Tibial nerve (tissue), 4 donors: ENCODE results near the gene TMEM135. TPM values are rescaled to one million over a fixed set of nuclear protein-coding genes. Genes with fewer than 3 reads are reported as not detected.
"Not testable (repeated sequence)": the region's sequence is repeated elsewhere in the genome, so short reads cannot be mapped to it uniquely, and the experiment has no call there.

Experiments used
- DNase-seq, 2 donors: peaks; one replicate each; pipeline ENCODE4 v3.0.0-alpha.2; 2019; ENCODE audit warnings: low spot score in 2 of 2
- H3K27ac ChIP-seq, 4 donors: fragments of 200-600 bp; sonication (generic) in 3 of 4; one replicate each; pipeline ENCODE4 v1.5.1; 2017 to 2019; ENCODE audit warnings: mild to moderate bottlenecking in 1 of 4
- H3K27me3 ChIP-seq, 2 donors: fragments of 200-600 bp; sonication (generic) in 1 of 2; one replicate each; pipeline versions ENCODE4 v1.5.1 to v1.6.0; 2017 to 2019
- H3K36me3 ChIP-seq, 3 donors: fragments of 200-600 bp; sonication (generic); one replicate each; pipeline ENCODE4 v1.5.1; 2018 to 2019
- H3K4me1 ChIP-seq, 4 donors: fragments of 200-600 bp; sonication (generic) in 3 of 4; one replicate each; pipeline ENCODE4 v1.5.1; 2017 to 2019
- H3K4me3 ChIP-seq, 4 donors: fragments of 200-600 bp; sonication (generic) in 3 of 4; one replicate each; pipeline ENCODE4 v1.5.1; 2017 to 2019; ENCODE audit warnings: mild to moderate bottlenecking in 1 of 4, moderate library complexity in 1 of 4
- H3K9me3 ChIP-seq, 4 donors: fragments of 200-600 bp; sonication (generic) in 3 of 4; one replicate each; pipeline ENCODE4 v1.5.1; 2017 to 2019
- EP300 ChIP-seq, 2 donors: sonication (generic); formaldehyde crosslinking; IDR thresholded peaks; one replicate each; pipeline ENCODE4 v1.6.1; 2017; ENCODE audit warnings: antibody characterized with exemption in 2 of 2, mild to moderate bottlenecking in 1 of 2
- POLR2A ChIP-seq, 2 donors: fragments of 450-650 bp; IDR thresholded peaks; one replicate each; pipeline ENCODE4 v1.6.1; 2017; ENCODE audit warnings: antibody characterized with exemption in 2 of 2, mild to moderate bottlenecking in 2 of 2, moderate library complexity in 2 of 2
- WGBS, 2 donors: methylation state at CpG; one replicate each; pipeline ENCODE4 v1.1.5; 2018; 5-methylcytosine and 5-hydroxymethylcytosine counted together
- total RNA-seq, 4 donors: library from RNA; depleted of rRNA; stranded (reverse); fragments of >200 nt; gene quantifications; one replicate each; pipeline ENCODE4 v1.1.0, GENCODE V29; 2016
- TF ChIP-seq, protein P1 (sequence below), 5 experiments: fragments of 200-600 bp in 3 of 5; fragments of 450-650 bp in 2 of 5; sonication (generic) in 3 of 5; IDR thresholded peaks; one replicate each; pipeline ENCODE4 v1.5.1; 2016 to 2019; ENCODE audit warnings: antibody characterized with exemption in 5 of 5, mild to moderate bottlenecking in 3 of 5, moderate library complexity in 2 of 5

The TMEM135 gene
- total RNA-seq, 4 donors from 2014 or later, result 23.2 to 28.5 (median 25.6) TPM

DNA sequence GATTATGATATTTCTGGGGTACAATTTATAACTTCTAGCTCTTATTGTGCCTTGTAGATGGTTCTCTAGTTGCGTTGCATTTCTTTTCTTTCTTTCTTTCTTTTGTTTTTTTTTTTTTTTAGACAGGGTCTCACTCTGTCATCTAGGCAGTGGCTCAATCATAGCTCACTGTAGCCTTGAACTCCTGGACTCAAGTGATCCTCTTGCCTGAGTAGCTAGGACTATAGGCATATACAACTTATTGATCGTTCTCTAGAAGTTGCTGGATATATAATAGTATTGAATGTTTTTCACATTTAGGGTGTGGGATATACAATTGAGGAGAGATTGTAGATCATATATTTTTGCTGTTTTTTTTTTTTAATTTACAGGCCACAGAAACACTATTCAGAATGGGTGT is 119.2 kb downstream of the TMEM135 start:
- 96 to 98% methylated on average over 2 of the region's 2 CpGs for WGBS, 2 donors
- TF ChIP-seq, protein P1, sequence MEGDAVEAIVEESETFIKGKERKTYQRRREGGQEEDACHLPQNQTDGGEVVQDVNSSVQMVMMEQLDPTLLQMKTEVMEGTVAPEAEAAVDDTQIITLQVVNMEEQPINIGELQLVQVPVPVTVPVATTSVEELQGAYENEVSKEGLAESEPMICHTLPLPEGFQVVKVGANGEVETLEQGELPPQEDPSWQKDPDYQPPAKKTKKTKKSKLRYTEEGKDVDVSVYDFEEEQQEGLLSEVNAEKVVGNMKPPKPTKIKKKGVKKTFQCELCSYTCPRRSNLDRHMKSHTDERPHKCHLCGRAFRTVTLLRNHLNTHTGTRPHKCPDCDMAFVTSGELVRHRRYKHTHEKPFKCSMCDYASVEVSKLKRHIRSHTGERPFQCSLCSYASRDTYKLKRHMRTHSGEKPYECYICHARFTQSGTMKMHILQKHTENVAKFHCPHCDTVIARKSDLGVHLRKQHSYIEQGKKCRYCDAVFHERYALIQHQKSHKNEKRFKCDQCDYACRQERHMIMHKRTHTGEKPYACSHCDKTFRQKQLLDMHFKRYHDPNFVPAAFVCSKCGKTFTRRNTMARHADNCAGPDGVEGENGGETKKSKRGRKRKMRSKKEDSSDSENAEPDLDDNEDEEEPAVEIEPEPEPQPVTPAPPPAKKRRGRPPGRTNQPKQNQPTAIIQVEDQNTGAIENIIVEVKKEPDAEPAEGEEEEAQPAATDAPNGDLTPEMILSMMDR (IDR thresholded peaks at IDR 0.05), result no peak
- no peak for TF ChIP-seq POLR2A (IDR thresholded peaks at IDR 0.05)
- TF ChIP-seq EP300 (IDR thresholded peaks at IDR 0.05), result no peak

DNA sequence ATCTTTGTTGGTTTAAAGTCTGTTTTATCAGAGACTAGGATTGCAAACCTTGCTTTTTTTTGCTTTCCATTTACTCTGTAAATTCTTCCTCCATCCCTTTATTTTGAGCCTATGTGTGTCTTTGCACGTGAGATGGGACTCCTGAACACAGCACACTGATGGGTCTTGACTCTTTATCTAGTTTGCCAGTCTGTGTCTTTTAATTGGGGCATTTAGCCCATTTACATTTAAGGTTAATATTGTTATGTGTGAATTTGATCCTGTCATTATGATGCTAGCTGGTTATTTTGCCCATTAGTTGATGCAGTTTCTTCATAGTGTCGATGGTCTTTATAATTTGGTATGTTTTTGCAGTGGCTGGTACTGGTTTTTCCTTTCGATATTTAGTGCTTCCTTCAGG is 131.3 kb downstream of the TMEM135 start:
- H3K4me1 ChIP-seq, result peaks cover 0 to 12% (median 6%) of the 10 kb centered on the region in 4 donors
- not testable (repeated sequence) for H3K36me3 ChIP-seq, H3K27me3 ChIP-seq, H3K4me3 ChIP-seq, DNase-seq, H3K27ac ChIP-seq
- H3K9me3 ChIP-seq, result peaks cover 0 to 37% (median 8%) of the 10 kb centered on the region in 4 donors
- WGBS, 2 donors, result 95 to 97% methylated on average over 3 of the region's 3 CpGs

More for the DNA sequence above, 119.2 kb downstream of the TMEM135 start:
- H3K27me3 ChIP-seq, result no peaks in the 10 kb centered on the region
- H3K27ac ChIP-seq, result no peak overlapping the region
- DNase-seq, result no peak
- H3K9me3 ChIP-seq, result no peaks in the 10 kb centered on the region
- H3K4me1 ChIP-seq, result peaks cover 0 to 3% (median 0%) of the 10 kb centered on the region in 4 donors
- H3K4me3 ChIP-seq, result no peak overlapping the region
- H3K36me3 ChIP-seq, result no peaks in the 10 kb centered on the region

DNA sequence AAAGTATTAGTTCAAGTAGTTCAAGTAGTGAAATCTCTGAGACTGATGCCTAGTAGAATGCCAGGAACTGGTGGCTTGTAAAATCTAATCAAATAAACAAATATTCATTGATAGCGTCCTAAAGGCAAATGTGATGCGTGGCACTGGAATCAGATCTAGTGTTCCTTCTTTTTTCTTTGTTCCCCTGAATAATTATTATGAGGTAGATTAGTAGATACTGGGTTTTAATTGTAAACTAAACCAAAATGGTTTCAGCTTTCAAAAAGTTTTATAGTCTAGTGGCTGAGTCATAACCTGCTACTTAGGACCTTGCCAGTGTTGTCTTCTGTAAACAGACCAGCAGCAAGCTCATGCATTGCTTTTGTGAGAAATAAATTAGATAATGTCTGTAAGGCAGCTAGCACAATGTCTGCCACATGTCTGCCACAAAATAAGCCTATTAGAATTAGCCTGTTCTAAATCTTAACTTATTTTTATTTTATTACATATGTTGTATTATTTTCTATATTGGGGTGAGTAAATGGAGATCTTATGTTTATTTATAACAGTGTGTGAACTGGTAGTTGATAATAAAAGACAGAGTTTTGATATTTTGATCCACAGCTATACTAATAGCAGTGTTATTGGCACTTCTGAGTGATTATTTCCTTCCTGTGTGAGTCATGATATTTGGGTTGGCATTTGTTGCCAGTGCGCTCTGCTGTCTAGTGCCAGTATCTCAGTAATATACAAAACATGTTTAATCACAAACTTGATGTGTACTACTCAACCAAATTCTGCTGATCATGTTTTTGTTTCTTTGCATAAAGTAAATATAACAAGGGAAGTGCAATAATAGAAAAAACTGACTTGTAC is 135.7 kb downstream of the TMEM135 start:
- H3K4me3 ChIP-seq, result no peak overlapping the region
- no peaks in the 10 kb centered on the region for H3K27me3 ChIP-seq
- no peak overlapping the region for H3K27ac ChIP-seq
- H3K36me3 ChIP-seq, result peaks cover 0 to 12% (median 0%) of the 10 kb centered on the region in 3 donors
- no peak for DNase-seq
- H3K4me1 ChIP-seq, result peaks cover 0 to 22% (median 6%) of the 10 kb centered on the region in 4 donors
- peaks cover 0 to 19% (median 3%) of the 10 kb centered on the region in 4 donors for H3K9me3 ChIP-seq
- 60 to 72% methylated on average over 3 of the region's 3 CpGs for WGBS, 2 donors
- TF ChIP-seq, protein P1 (IDR thresholded peaks at IDR 0.05), result no peak
- TF ChIP-seq POLR2A (IDR thresholded peaks at IDR 0.05) (no peak), EP300 (IDR thresholded peaks at IDR 0.05) (no peak)

DNA sequence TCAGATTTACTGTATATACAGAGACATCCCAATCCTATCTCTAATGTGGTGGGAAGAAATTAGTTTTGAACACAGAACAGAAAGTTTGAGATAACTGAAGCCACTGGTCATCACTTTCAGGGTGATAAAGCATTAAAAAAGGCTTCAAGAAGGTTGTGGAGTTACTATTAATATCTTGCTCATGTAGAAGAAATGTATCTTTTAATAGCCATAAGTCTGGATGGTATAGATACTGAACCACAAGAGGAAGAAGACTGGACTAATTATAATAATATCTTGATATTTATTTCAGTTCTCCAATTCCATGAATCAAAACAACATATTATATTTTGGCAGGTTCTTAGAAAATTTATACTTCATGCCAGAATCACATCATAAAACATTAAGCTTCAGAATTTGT is 137.1 kb downstream of the TMEM135 start:
- H3K27ac ChIP-seq, result no peak overlapping the region
- TF ChIP-seq EP300 (IDR thresholded peaks at IDR 0.05), result no peak
- TF ChIP-seq POLR2A (IDR thresholded peaks at IDR 0.05), result no peak
- TF ChIP-seq, protein P1 (IDR thresholded peaks at IDR 0.05), result no peak
- H3K36me3 ChIP-seq, result peaks cover 0 to 12% (median 0%) of the 10 kb centered on the region in 3 donors
- no peaks in the 10 kb centered on the region for H3K27me3 ChIP-seq
- peaks cover 0 to 5% (median 0%) of the 10 kb centered on the region in 4 donors for H3K9me3 ChIP-seq
- peaks cover 0 to 22% (median 6%) of the 10 kb centered on the region in 4 donors for H3K4me1 ChIP-seq
- no peak overlapping the region for H3K4me3 ChIP-seq
- DNase-seq, result no peak

DNA sequence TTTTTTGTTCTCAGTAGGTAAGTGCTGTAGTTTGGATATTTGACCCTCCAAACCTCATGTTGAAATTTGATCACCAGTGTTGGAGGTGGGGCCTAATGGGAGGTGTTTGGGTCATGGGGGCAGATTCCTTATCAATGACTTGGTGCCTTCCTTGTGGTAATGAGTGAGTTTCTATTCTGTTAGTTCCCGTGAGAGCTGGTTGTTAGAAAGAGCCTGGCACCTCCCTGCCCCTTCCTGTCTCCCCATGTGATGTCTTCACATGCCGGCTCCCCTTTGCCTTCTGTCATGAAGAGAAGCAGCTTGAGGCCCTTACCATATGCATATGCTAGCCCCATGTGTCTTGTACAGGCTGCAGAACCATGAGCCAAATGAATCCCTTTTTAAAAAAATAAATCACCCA is 138.3 kb downstream of the TMEM135 start:
- peaks cover 0 to 8% (median 0%) of the 10 kb centered on the region in 3 donors for H3K36me3 ChIP-seq
- WGBS, 2 donors, result 90 to 100% methylated on average over 2 of the region's 2 CpGs
- H3K27me3 ChIP-seq, result no peaks in the 10 kb centered on the region
- no peak overlapping the region for H3K4me3 ChIP-seq
- no peaks in the 10 kb centered on the region for H3K9me3 ChIP-seq
- TF ChIP-seq, protein P1 (IDR thresholded peaks at IDR 0.05), result no peak
- TF ChIP-seq EP300 (IDR thresholded peaks at IDR 0.05) (no peak), POLR2A (IDR thresholded peaks at IDR 0.05) (no peak)
- H3K27ac ChIP-seq, result no peak overlapping the region
- no peak for DNase-seq
- peaks cover 0 to 26% (median 6%) of the 10 kb centered on the region in 4 donors for H3K4me1 ChIP-seq
